Motor neuron (in vitro differentiated cells): ENCODE results near the gene PTPN14. TPM values are rescaled to one million over a fixed set of nuclear protein-coding genes. Genes with fewer than 3 reads are reported as not detected.
"Not testable (repeated sequence)": the region's sequence is repeated elsewhere in the genome, so short reads cannot be mapped to it uniquely, and the experiment has no call there.

Source experiments
- ATAC-seq, 8 experiments: fragments of 200-7000 bp; cut with Tn5 transposase; replicated peaks in 6 of 8; 2 replicates each; pipeline ENCODE4 v1.8.0; 2021; ENCODE audit warnings: mild to moderate bottlenecking in 8 of 8, moderate library complexity in 8 of 8
- H3K27ac ChIP-seq, 2 donors: fragments of 250-450 bp; sonication (Bioruptor Pico); 2 replicates each; pipeline ENCODE4 v1.9.0; 2021; ENCODE audit warnings: antibody characterized with exemption in 2 of 2, mild to moderate bottlenecking in 2 of 2, moderate library complexity in 1 of 2
- H3K4me1 ChIP-seq, 2 donors: fragments of 250-450 bp; sonication (Bioruptor Pico); replicated peaks in 1 of 2; 2 replicates each; pipeline ENCODE4 v1.6.1; 2021; ENCODE audit warnings: antibody characterized with exemption in 2 of 2, mild to moderate bottlenecking in 2 of 2, moderate library complexity in 1 of 2
- H3K4me3 ChIP-seq, 5 donors: fragments of 250-450 bp; sonication (Bioruptor Pico); 2 replicates each; pipeline ENCODE4 v1.9.0; 2021; ENCODE audit warnings: antibody characterized with exemption in 5 of 5, mild to moderate bottlenecking in 5 of 5, moderate library complexity in 4 of 5
- WGBS, 10 experiments: fragments of 450-650 bp; shearing (Covaris generic); methylation state at CpG; one replicate each; pipeline ENCODE4 v1.0.0; 2022; 5-methylcytosine and 5-hydroxymethylcytosine counted together
- in situ Hi-C, 9 experiments: fragments of 400-800 bp; cut with MboI; loops; one replicate each; pipeline ENCODE4 v1.15.0; 2021; ENCODE audit warnings: low sequenced_read_pairs in 9 of 9, low pct_unique_long_range_greater_than_20kb in 2 of 9; ENCODE audit not compliant: unreplicated experiment in 9 of 9
- total RNA-seq, 8 experiments: library from RNA; unstranded; fragments of 300-600 nt; gene quantifications; 2 replicates each; pipeline versions ENCODE4 v1.2.3 to v1.2.4, GENCODE V29; 2022

Gene PTPN14
- total RNA-seq, 8 experiments from 2014 or later = 1.4 to 43.4 (median 5.5) TPM

- H3K4me1 ChIP-seq = no peaks in the 10 kb centered on the region
- ATAC-seq = no peak
- in situ Hi-C loops = no loop called here
Measured at GRCh38 chr1:214523124-214523824, 28.1 kb downstream of the PTPN14 start.

GRCh38 chr1:214521458-214521857, 29.9 kb downstream of the PTPN14 start:
- in situ Hi-C loops, ATAC-seq, H3K4me1 ChIP-seq, H3K27ac ChIP-seq, H3K4me3 ChIP-seq: not testable (repeated sequence)
- WGBS, 10 experiments = 76 to 100% (median 94%) methylated on average over 2 to 9 of the region's 9 CpGs; no CpG with 5 or more reads in 3 of the 10 experiments

More at GRCh38 chr1:214523124-214523824, 28.1 kb downstream of the PTPN14 start:
- WGBS, 10 experiments = 85 to 100% (median 97%) methylated on average over 1 to 7 of the region's 8 CpGs; no CpG with 5 or more reads in 2 of the 10 experiments
- no peak overlapping the region for H3K27ac ChIP-seq
- H3K4me3 ChIP-seq = no peak overlapping the region

GRCh38 chr1:214520544-214521165, 30.7 kb downstream of the PTPN14 start:
- WGBS, 10 experiments = 40 to 92% (median 80%) methylated on average over 1 to 3 of the region's 3 CpGs; no CpG with 5 or more reads in 1 of the 10 experiments
- Histone ChIP-seq H3K27ac (no peak overlapping the region), H3K4me1 (no peaks in the 10 kb centered on the region), H3K4me3 (no peak overlapping the region)
- in situ Hi-C loops = no loop called here
- no peak for ATAC-seq

GRCh38 chr1:214518361-214518760, 33.0 kb downstream of the PTPN14 start:
- no peak for ATAC-seq
- Histone ChIP-seq H3K4me1 (peaks cover 11 to 18% of the 10 kb centered on the region in 2 donors), H3K27ac (no peak overlapping the region), H3K4me3 (no peak overlapping the region)
- in situ Hi-C loops = no loop called here

GRCh38 chr1:214516434-214517326, 34.7 kb downstream of the PTPN14 start:
- Histone ChIP-seq H3K4me1 (peaks cover 11 to 18% of the 10 kb centered on the region in 2 donors), H3K27ac (no peak overlapping the region), H3K4me3 (no peak overlapping the region)
- in situ Hi-C loops = no loop called here
- ATAC-seq = no peak
- WGBS, 10 experiments = 90 to 100% (median 94%) methylated on average over 1 to 6 of the region's 6 CpGs; no CpG with 5 or more reads in 1 of the 10 experiments

GRCh38 chr1:214515544-214516433, 35.6 kb downstream of the PTPN14 start:
- 37 to 79% (median 62%) methylated on average over 2 to 3 of the region's 3 CpGs for WGBS, 10 experiments
- peaks cover 11 to 18% of the 10 kb centered on the region in 2 donors for H3K4me1 ChIP-seq
- in situ Hi-C loops = no loop called here
- no peak overlapping the region for H3K27ac ChIP-seq
- ATAC-seq = no peak
- no peak overlapping the region for H3K4me3 ChIP-seq

- H3K4me1 ChIP-seq = peaks cover 11 to 18% of the 10 kb centered on the region in 2 donors
- ATAC-seq = peak in 5 of 8 experiments; percentile 58 to 90 (median 77)
- H3K27ac ChIP-seq = no peak overlapping the region
- in situ Hi-C loops = no loop called here
- H3K4me3 ChIP-seq = peak overlapping the region in 4 of 5 donors; percentile 2 to 11 (median 5)
- 0 to 93% (median 25%) methylated on average over 1 to 8 of the region's 8 CpGs for WGBS, 10 experiments
Measured at GRCh38 chr1:214514819-214515383, 36.5 kb downstream of the PTPN14 start.

GRCh38 chr1:214514032-214514818, 37.2 kb downstream of the PTPN14 start:
- peak in 6 of 8 experiments; percentile 55 to 70 (median 68) for ATAC-seq
- no peak overlapping the region for H3K27ac ChIP-seq
- peaks cover 11 to 18% of the 10 kb centered on the region in 2 donors for H3K4me1 ChIP-seq
- 18 to 87% (median 48%) methylated on average over 1 to 9 of the region's 9 CpGs; no CpG with 5 or more reads in 2 of the 10 experiments for whole genome bisulfite sequencing, 10 experiments
- in situ Hi-C loops = no loop called here
- H3K4me3 ChIP-seq = peak overlapping the region in 3 of 5 donors; percentile 2 to 11 (median 7)

- Histone ChIP-seq H3K27ac (no peak overlapping the region), H3K4me1 (peaks cover 11 to 18% of the 10 kb centered on the region in 2 donors), H3K4me3 (no peak overlapping the region)
- ATAC-seq = no peak
- in situ Hi-C loops = no loop called here
- 61 to 100% (median 92%) methylated on average over 2 to 5 of the region's 5 CpGs; no CpG with 5 or more reads in 1 of the 10 experiments for WGBS, 10 experiments
Measured at GRCh38 chr1:214513394-214513793, 38.0 kb downstream of the PTPN14 start.

- in situ Hi-C loops = no loop called here
- Histone ChIP-seq H3K4me1 (peaks cover 17 to 18% of the 10 kb centered on the region in 2 donors), H3K27ac (no peak overlapping the region), H3K4me3 (no peak overlapping the region)
- peak in 1 of 8 experiments; percentile 17 for ATAC-seq
- 60 to 100% (median 100%) methylated on average over 1 of the region's 1 CpG; no CpG with 5 or more reads in 5 of the 10 experiments for WGBS, 10 experiments
Measured at GRCh38 chr1:214511639-214511998, 39.8 kb downstream of the PTPN14 start.

GRCh38 chr1:214510914-214511638, 40.3 kb downstream of the PTPN14 start:
- ATAC-seq = no peak
- peaks cover 18% of the 10 kb centered on the region in 2 donors for H3K4me1 ChIP-seq
- in situ Hi-C loops = no loop called here

More at GRCh38 chr1:214510914-214511638, 40.3 kb downstream of the PTPN14 start:
- Histone ChIP-seq H3K4me3 (no peak overlapping the region), H3K27ac (no peak overlapping the region)
- 86 to 100% (median 92%) methylated on average over 2 to 6 of the region's 6 CpGs for WGBS, 10 experiments
